Pancreas (tissue), 10 donors: ENCODE data around the gene ARHGEF37. TPM values are rescaled to one million over a fixed set of nuclear protein-coding genes. Genes with fewer than 3 reads are reported as not detected.

ENCODE experiments used
- ATAC-seq, 4 donors: fragments of 200-7000 bp; cut with Tn5 transposase; one replicate each; pipeline versions ENCODE4 v1.8.0 to v1.9.1; 2020; ENCODE audit warnings: mild to moderate bottlenecking in 4 of 4, moderate library complexity in 4 of 4
- DNase-seq, 6 donors: peaks; one replicate each; pipeline ENCODE4 v3.0.0-alpha.2; 2020
- FAIRE-seq: peaks from 2 replicates; lab custom pipeline; 2012; peaks lifted over from hg19 to GRCh38; lab: Jason Lieb, UNC
- H3K27ac ChIP-seq, 4 donors: fragments of 200-600 bp; sonication (generic); 1 replicate in 3 of 4; 2 replicates in 1 of 4; pipeline versions ENCODE4 v1.5.0 to v1.8.0; 2020
- H3K27me3 ChIP-seq, 4 donors: fragments of 200-600 bp; one replicate each; pipeline ENCODE4 v1.8.0; 2021
- H3K36me3 ChIP-seq, 3 donors: fragments of 200-600 bp; sonication (generic) in 1 of 3; one replicate each; pipeline versions ENCODE4 v1.5.0 to v1.8.0; 2020 to 2021
- H3K4me1 ChIP-seq, 3 donors: fragments of 200-600 bp; one replicate each; pipeline ENCODE4 v1.8.0; 2021
- H3K4me3 ChIP-seq, 4 donors: fragments of 200-600 bp; sonication (generic) in 2 of 4; one replicate each; pipeline versions ENCODE4 v1.5.0 to v1.8.0; 2020 to 2021
- H3K9me3 ChIP-seq, 4 donors: fragments of 200-600 bp; one replicate each; pipeline ENCODE4 v1.8.0; 2021
- WGBS, 2 donors: extraction: QIAGEN DNeasy Blood & Tissue Kit; methylation state at CpG; one replicate each; pipeline ENCODE4 v1.1.7; 2013; 5-methylcytosine and 5-hydroxymethylcytosine counted together
- intact Hi-C, 3 donors: fragments of 100-400 bp; cut with DNase I; formaldehyde crosslinking; loops; one replicate each; pipeline versions ENCODE4 v1.11.1 to v1.14.2; 2022
- polyA plus RNA-seq, 2 donors: library from polyadenylated mRNA; stranded (reverse); fragments of 200-250 nt; gene quantifications; one replicate each; pipeline ENCODE4 v1.2.3, GENCODE V29; 2013
- total RNA-seq, 6 donors: library from RNA; stranded (reverse); fragmentation: NEBNext Ultra II Directional in 4 of 6; extraction: Animal tissue kit (Norgen Biotek cat#: 25700) in 4 of 6; gene quantifications; one replicate each; pipeline versions ENCODE4 v1.2.1 to v1.2.4, GENCODE V29; 2021 to 2023
- TF ChIP-seq, protein P1 (sequence below), 4 donors: fragments of 200-600 bp; sonication (generic) in 3 of 4; IDR thresholded peaks; one replicate each; pipeline versions ENCODE4 v1.5.0 to v1.8.0; 2021; ENCODE audit warnings: antibody characterized with exemption in 4 of 4
- donor health status: healthy with polysubstance abuse.
- donor health status: DM: no; HTN: no; CAD: no; lungs with moderate emphysema.
- donor health status: DM: no; HTN: no; CAD: no.
- donor health status: control.
- donor health status: control.
- donor health status: Bipolar disorder and iron deficiency.
- donor health status: DM: yes; HTN: yes; CAD: no.
- donor health status: DM: no; HTN: no; CAD: no.
- donor health status: DM: no; HTN: no; CAD: no.
- donor health status: DM: yes; HTN: yes; CAD: no.

ARHGEF37 gene
- total and polyA plus RNA-seq, 8 donors, result 5.7 to 13.6 (median 9.2) TPM

DNA sequence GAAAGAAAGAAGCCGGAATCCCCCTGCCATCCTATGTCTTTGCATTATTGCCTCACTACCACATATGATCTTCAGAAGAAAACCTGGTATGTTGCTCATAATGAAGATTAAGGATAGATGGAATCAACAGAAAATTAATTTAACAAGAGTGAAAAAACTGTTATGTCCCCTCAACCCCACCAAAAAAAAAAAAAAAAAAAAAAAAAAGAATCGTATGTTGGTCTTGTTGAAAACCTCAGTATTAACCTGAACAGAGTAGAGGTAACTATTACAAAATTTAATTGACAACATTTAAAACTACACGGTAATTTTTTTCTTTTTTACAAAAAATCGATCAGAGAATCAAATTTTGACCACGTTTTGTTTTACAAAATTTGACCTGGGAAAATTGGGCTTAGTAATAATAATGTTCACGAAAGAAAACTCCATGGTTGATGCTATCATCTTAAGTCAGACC lies 29.2 kb upstream of the ARHGEF37 start:
- ATAC-seq (no peak), DNase-seq (no peak), FAIRE-seq (no peak)
- TF ChIP-seq, protein P1, sequence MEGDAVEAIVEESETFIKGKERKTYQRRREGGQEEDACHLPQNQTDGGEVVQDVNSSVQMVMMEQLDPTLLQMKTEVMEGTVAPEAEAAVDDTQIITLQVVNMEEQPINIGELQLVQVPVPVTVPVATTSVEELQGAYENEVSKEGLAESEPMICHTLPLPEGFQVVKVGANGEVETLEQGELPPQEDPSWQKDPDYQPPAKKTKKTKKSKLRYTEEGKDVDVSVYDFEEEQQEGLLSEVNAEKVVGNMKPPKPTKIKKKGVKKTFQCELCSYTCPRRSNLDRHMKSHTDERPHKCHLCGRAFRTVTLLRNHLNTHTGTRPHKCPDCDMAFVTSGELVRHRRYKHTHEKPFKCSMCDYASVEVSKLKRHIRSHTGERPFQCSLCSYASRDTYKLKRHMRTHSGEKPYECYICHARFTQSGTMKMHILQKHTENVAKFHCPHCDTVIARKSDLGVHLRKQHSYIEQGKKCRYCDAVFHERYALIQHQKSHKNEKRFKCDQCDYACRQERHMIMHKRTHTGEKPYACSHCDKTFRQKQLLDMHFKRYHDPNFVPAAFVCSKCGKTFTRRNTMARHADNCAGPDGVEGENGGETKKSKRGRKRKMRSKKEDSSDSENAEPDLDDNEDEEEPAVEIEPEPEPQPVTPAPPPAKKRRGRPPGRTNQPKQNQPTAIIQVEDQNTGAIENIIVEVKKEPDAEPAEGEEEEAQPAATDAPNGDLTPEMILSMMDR (IDR thresholded peaks at IDR 0.05), result no peak
- Histone ChIP-seq H3K36me3 (no peaks in the 10 kb centered on the region), H3K9me3 (no peaks in the 10 kb centered on the region), H3K4me1 (peaks cover 7 to 26% (median 9%) of the 10 kb centered on the region in 3 donors), H3K4me3 (peak overlapping the region; percentile 65 to 97 (median 86)), H3K27me3 (no peaks in the 10 kb centered on the region), H3K27ac (peak overlapping the region; percentile 90 to 97 (median 96))
- WGBS, 2 donors, result 18 to 21% methylated on average over 6 of the region's 6 CpGs
- intact Hi-C loops, result no loop called here

DNA sequence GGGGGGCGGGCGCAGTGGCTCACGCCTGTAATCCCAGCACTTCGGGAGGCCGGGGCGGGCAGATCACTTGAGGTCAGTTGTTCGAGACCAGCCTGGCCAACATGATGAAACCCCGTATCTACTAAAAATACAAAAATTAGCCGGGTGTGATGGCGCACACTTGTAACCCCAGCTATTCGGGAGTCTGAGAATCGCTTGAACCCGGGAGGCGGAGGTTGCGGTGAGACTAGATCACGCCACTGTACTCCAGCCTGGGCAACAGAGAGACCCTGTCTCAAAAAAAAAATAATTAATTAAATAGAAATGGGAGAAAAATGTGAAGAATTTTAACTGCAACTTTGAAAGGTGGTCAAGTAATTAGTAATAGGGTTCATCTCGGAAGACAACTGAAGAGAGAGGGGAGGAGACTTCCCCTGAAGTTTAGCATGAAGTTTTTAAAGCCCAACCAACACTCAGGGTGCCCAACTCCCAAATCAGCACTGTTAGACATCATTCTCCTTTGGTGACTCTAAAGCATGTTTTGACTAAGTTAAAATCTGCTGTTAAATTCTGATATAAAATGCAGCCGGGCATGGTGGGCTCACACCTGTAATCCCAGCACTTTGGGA lies 28.6 kb upstream of the ARHGEF37 start:
- no peak for ATAC-seq
- DNase-seq, result no peak
- TF ChIP-seq, protein P1 (IDR thresholded peaks at IDR 0.05), result no peak
- Histone ChIP-seq H3K9me3 (no peaks in the 10 kb centered on the region), H3K27me3 (no peaks in the 10 kb centered on the region), H3K4me1 (peaks cover 1 to 21% (median 7%) of the 10 kb centered on the region in 3 donors), H3K36me3 (no peaks in the 10 kb centered on the region), H3K27ac (no peak overlapping the region), H3K4me3 (no peak overlapping the region)
- intact Hi-C loops, result no loop called here
- WGBS, 2 donors, result 87 to 91% methylated on average over 18 of the region's 18 CpGs
- FAIRE-seq, result no peak

DNA sequence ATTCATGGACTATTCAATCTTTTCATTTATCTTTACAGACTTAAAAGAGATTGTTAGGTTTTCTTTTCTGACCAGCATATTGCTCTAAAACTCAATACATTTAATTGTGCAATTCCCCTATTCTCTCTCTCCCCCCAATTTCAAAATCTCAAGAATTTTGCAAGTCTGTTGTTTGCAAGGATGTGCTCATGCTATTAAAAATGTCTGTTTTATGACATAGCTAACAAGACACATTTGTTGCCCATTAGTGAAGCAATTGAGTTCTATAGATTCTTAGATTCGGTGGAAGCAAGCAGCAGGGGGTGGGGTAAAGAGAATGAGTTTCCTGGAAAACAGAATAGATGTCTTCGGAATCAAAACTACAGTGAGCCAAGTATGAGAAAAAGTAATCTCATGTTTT lies 21.6 kb upstream of the ARHGEF37 start:
- H3K27ac ChIP-seq, result no peak overlapping the region
- intact Hi-C loops, result loop anchor here (5.0 to 10.0 kb wide), 3 partner anchors 115 to 177 kb away; no protein-coding TSS in a partner anchor
- TF ChIP-seq, protein P1 (IDR thresholded peaks at IDR 0.05), result no peak
- no peak for DNase-seq
- no peaks in the 10 kb centered on the region for H3K27me3 ChIP-seq
- no peaks in the 10 kb centered on the region for H3K9me3 ChIP-seq
- no peak for ATAC-seq
- H3K4me3 ChIP-seq, result no peak overlapping the region
- H3K36me3 ChIP-seq, result no peaks in the 10 kb centered on the region
- WGBS, 2 donors, result 91 to 93% methylated on average over 2 of the region's 2 CpGs
- peaks cover 0 to 5% (median 0%) of the 10 kb centered on the region in 3 donors for H3K4me1 ChIP-seq
- no peak for FAIRE-seq

DNA sequence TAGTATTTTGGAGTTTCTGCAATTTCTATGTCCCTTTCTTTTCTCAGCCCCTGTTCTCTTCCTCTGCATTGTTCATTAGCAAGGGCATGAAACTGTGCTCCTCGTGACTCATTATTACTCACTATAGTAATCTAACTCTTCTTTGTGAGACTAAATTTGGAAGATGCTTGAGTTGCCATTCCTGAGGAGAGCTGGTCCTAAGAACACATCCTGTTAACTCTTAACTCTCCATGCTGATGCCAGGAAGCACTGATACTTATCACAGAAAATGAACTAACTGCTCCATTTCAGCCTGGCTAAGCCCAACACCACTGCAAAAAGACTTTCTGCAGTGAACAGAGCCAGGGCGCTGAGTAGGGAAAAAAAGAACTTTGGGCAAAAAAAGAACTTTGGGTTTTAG lies 19.4 kb upstream of the ARHGEF37 start:
- 64 to 68% methylated on average over 2 of the region's 2 CpGs for WGBS, 2 donors
- Histone ChIP-seq H3K27me3 (no peaks in the 10 kb centered on the region), H3K9me3 (no peaks in the 10 kb centered on the region), H3K27ac (peak overlapping the region in 1 of 4 donors; percentile 6), H3K4me3 (no peak overlapping the region), H3K36me3 (no peaks in the 10 kb centered on the region), H3K4me1 (peaks cover 0 to 4% (median 0%) of the 10 kb centered on the region in 3 donors)
- no peak for DNase-seq
- TF ChIP-seq, protein P1 (IDR thresholded peaks at IDR 0.05), result no peak
- intact Hi-C loops, result loop anchor here in 2 of 3 donors (5.0 to 10.0 kb wide), 3 partner anchors 117 to 180 kb away; no protein-coding TSS in a partner anchor
- ATAC-seq, result peak in 3 of 4 donors; percentile 42 to 71 (median 54)
- no peak for FAIRE-seq

DNA sequence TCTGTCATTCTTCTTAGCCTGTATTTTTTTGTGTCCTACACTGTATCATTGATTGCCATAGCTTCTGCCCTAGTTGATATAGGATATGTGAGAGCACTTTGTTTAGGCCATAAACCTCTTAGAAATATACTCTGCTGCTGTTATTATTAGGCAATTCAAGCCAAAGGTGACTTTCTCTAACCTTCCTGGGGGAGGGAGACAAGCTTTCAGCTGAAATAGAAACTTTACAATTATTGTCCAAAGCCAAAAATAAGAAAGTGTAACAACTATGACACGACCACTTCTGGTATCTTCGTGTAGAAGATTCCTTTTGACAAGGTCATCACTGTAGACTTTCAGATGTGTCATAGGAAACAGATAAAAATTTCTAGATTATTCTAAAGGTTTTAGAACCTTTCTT lies 17.8 kb upstream of the ARHGEF37 start:
- no peaks in the 10 kb centered on the region for H3K27me3 ChIP-seq
- H3K4me1 ChIP-seq, result peaks cover 0 to 9% (median 0%) of the 10 kb centered on the region in 3 donors
- WGBS, 2 donors, result 31 to 34% methylated on average over 2 of the region's 2 CpGs
- no peak overlapping the region for H3K4me3 ChIP-seq
- H3K9me3 ChIP-seq, result no peaks in the 10 kb centered on the region
- no peaks in the 10 kb centered on the region for H3K36me3 ChIP-seq
- ATAC-seq (no peak), DNase-seq (no peak), FAIRE-seq (no peak)
- H3K27ac ChIP-seq, result peak overlapping the region in 1 of 4 donors; percentile 22
- intact Hi-C loops, result loop anchor here in 2 of 3 donors (5.0 to 10.0 kb wide), 3 partner anchors 119 to 181 kb away; no protein-coding TSS in a partner anchor
- TF ChIP-seq, protein P1 (IDR thresholded peaks at IDR 0.05), result no peak
